CD4-positive, alpha-beta memory T cell (primary cell): Measurements from ENCODE around the gene TMEFF2. TPM values are rescaled to one million over a fixed set of nuclear protein-coding genes. Genes with fewer than 3 reads are reported as not detected.

Experiments
- CTCF ChIA-PET: fragments of 350-600 bp; sonication (Branson Sonifier 250); formaldehyde crosslinking; loops from one replicate; lab custom pipeline; 2021; ENCODE audit warnings: inconsistent platforms; ENCODE audit not compliant: partially characterized antibody; lab: Charles Lee
- POLR2A ChIA-PET: fragments of 350-600 bp; sonication (Branson Sonifier 250); formaldehyde crosslinking; loops from one replicate; lab custom pipeline; 2021; ENCODE audit not compliant: partially characterized antibody; lab: Charles Lee
- DNase-seq, 5 donors: peaks; one replicate each; pipeline versions ENCODE4 v3.0.0 to v3.0.0-alpha.2; 2020 to 2022; ENCODE audit warnings: mixed read lengths in 1 of 5
- H3K27ac ChIP-seq: one replicate; pipeline ENCODE4 v1.7.0; 2013; ENCODE audit warnings: low read depth, low read length
- H3K27me3 ChIP-seq: 2 replicates; pipeline ENCODE4 v1.7.0; 2013; ENCODE audit warnings: mild to moderate bottlenecking, low read length, moderate library complexity; ENCODE audit not compliant: insufficient read depth
- H3K36me3 ChIP-seq: 2 replicates; pipeline ENCODE4 v1.7.0; 2013; ENCODE audit warnings: mild to moderate bottlenecking, low read length, moderate library complexity; ENCODE audit not compliant: insufficient read depth
- H3K4me1 ChIP-seq: 2 replicates; pipeline ENCODE4 v1.7.0; 2013; ENCODE audit warnings: mild to moderate bottlenecking, low read length, moderate library complexity; ENCODE audit not compliant: insufficient read depth
- H3K4me3 ChIP-seq, 2 donors: one replicate each; pipeline ENCODE4 v1.7.0; 2013; ENCODE audit warnings: low read length in 2 of 2, mild to moderate bottlenecking in 1 of 2
- H3K9me3 ChIP-seq, 2 donors: one replicate each; pipeline ENCODE4 v1.7.0; 2013; ENCODE audit warnings: low read length in 2 of 2, control low read depth in 1 of 2; ENCODE audit not compliant: control insufficient read depth in 1 of 2
- H3K27ac Mint-ChIP-seq, 7 donors: one replicate each; pipeline ENCODE4 v1.8.0; 2020 to 2021; ENCODE audit warnings: mixed read lengths in 7 of 7, mild to moderate bottlenecking in 6 of 7, inconsistent platforms in 3 of 7, moderate library complexity in 3 of 7
- H3K27me3 Mint-ChIP-seq, 2 donors: one replicate each; pipeline ENCODE4 v1.8.0; 2020 to 2021; ENCODE audit warnings: mixed read lengths in 2 of 2
- H3K36me3 Mint-ChIP-seq, 2 donors: one replicate each; pipeline ENCODE4 v1.8.0; 2020 to 2021; ENCODE audit warnings: mixed read lengths in 2 of 2, inconsistent platforms in 1 of 2, mild to moderate bottlenecking in 1 of 2
- H3K4me1 Mint-ChIP-seq, 4 donors: one replicate each; pipeline ENCODE4 v1.8.0; 2020 to 2021; ENCODE audit warnings: mixed read lengths in 4 of 4, mild to moderate bottlenecking in 1 of 4
- H3K4me3 Mint-ChIP-seq, 8 donors: one replicate each; pipeline ENCODE4 v1.8.0; 2020 to 2021; ENCODE audit warnings: mixed read lengths in 8 of 8, mild to moderate bottlenecking in 7 of 8, moderate library complexity in 6 of 8, inconsistent platforms in 3 of 8
- H3K9me3 Mint-ChIP-seq, 8 donors: one replicate each; pipeline ENCODE4 v1.8.0; 2020 to 2021; ENCODE audit warnings: mixed read lengths in 8 of 8, mild to moderate bottlenecking in 5 of 8, inconsistent platforms in 3 of 8, moderate library complexity in 1 of 8
- intact Hi-C: fragments of 100-400 bp; cut with micrococcal nuclease; formaldehyde crosslinking; loops from one replicate; pipeline ENCODE4 v1.15.1; 2023
- polyA plus RNA-seq, 2 donors: library from polyadenylated mRNA; unstranded; fragments of 300-500 nt; fragmentation: Illumina TruSeq; gene quantifications; one replicate each; pipeline ENCODE4 v1.2.3, GENCODE V29; 2021
- total RNA-seq, 2 experiments: library from RNA; stranded (reverse); gene quantifications; one replicate each; pipeline ENCODE4 v1.2.3, GENCODE V29; 2021

Gene TMEFF2
- total and polyA plus RNA-seq, 4 experiments from 2014 or later = not detected

DNA sequence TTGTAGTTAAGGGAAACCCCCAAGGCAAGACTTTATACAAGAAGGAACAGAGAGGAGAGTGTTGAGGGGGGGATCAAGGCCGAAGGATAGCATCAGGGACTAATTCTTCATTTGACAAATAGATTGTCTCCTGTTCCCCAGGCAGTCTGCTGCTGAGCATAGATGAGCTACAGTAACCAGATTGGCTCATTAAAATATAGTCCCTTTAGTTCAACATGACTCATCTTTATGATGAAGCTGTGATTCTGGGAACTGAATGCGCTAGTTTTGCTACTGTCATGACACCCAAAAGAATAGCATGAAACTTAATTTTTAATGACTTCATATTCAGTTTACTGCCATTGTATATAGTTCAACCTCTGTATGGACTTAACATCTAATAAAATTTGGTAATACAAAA is 35.5 kb downstream of the TMEFF2 start:
- H3K27me3 ChIP-seq = no peaks in the 10 kb centered on the region
- no peak overlapping the region for H3K27ac ChIP-seq
- H3K36me3 ChIP-seq = no peaks in the 10 kb centered on the region
- no peak overlapping the region for H3K4me3 ChIP-seq
- no peak for DNase-seq
- Mint-ChIP-seq H3K9me3 (no peaks in the 10 kb centered on the region), H3K27ac (no peak overlapping the region), H3K4me3 (no peak overlapping the region), H3K4me1 (peaks cover 8 to 11% (median 10%) of the 10 kb centered on the region in 4 donors), H3K36me3 (no peaks in the 10 kb centered on the region), H3K27me3 (peaks cover 4 to 7% of the 10 kb centered on the region in 2 donors)
- H3K9me3 ChIP-seq = no peaks in the 10 kb centered on the region
- POLR2A ChIA-PET = no interaction called here
- H3K4me1 ChIP-seq = peaks cover 9% of the 10 kb centered on the region
- intact Hi-C loops = no loop called here
- CTCF ChIA-PET = interaction anchor here (1.0 to 2.6 kb wide), 4 partner anchors 11 to 604 kb away, joined by 3 to 13 read pairs (median 7); no protein-coding TSS in a partner anchor

DNA sequence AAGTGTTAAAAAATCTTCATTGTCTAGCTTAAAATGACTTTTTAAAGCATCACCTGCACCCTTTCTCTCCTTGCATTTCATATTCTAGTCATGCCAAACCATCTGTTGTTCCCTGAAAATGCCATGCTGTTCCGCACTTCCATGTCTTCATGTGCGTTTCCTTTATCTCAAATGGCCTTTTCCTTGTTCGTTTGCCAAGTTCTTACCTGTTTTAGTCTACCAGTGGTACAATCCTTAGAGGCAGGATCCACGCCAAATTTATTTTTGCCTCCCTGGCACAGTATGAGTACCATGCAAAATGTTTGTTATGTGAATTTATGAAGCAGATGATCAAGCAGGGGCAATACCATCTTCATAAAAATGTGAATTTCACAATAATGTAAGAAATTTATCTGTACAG is 37.0 kb downstream of the TMEFF2 start:
- POLR2A ChIA-PET = no interaction called here
- peaks cover 8 to 11% (median 10%) of the 10 kb centered on the region in 4 donors for H3K4me1 Mint-ChIP-seq
- intact Hi-C loops = no loop called here

GRCh38 chr2:192155511-192156118 is 39.1 kb downstream of the TMEFF2 start:
- Mint-ChIP-seq H3K9me3 (no peaks in the 10 kb centered on the region), H3K4me3 (no peak overlapping the region), H3K4me1 (no peaks in the 10 kb centered on the region), H3K27me3 (peaks cover 3 to 8% of the 10 kb centered on the region in 2 donors), H3K36me3 (no peaks in the 10 kb centered on the region), H3K27ac (no peak overlapping the region)
- Histone ChIP-seq H3K4me3 (no peak overlapping the region), H3K4me1 (no peaks in the 10 kb centered on the region), H3K36me3 (no peaks in the 10 kb centered on the region), H3K27me3 (no peaks in the 10 kb centered on the region), H3K27ac (no peak overlapping the region), H3K9me3 (no peaks in the 10 kb centered on the region)
- ChIA-PET CTCF (interaction anchor here (1.1 kb wide), 2 partner anchors 601 to 603 kb away, joined by 3 to 4 read pairs; no protein-coding TSS in a partner anchor), POLR2A (no interaction called here)
- intact Hi-C loops = no loop called here
- no peak for DNase-seq

More for the DNA sequence above, 37.0 kb downstream of the TMEFF2 start:
- H3K27me3 ChIP-seq = no peaks in the 10 kb centered on the region
- no peak overlapping the region for H3K27ac Mint-ChIP-seq
- CTCF ChIA-PET = interaction anchor here (1.0 kb wide), 3 partner anchors 12 to 619 kb away, joined by 3 to 5 read pairs (median 3); no protein-coding TSS in a partner anchor
- H3K4me1 ChIP-seq = peaks cover 9% of the 10 kb centered on the region
- no peaks in the 10 kb centered on the region for H3K9me3 ChIP-seq
- no peak overlapping the region for H3K27ac ChIP-seq
- no peaks in the 10 kb centered on the region for H3K36me3 Mint-ChIP-seq
- no peaks in the 10 kb centered on the region for H3K9me3 Mint-ChIP-seq
- no peak for DNase-seq
- H3K4me3 Mint-ChIP-seq = no peak overlapping the region
- H3K4me3 ChIP-seq = no peak overlapping the region
- no peaks in the 10 kb centered on the region for H3K36me3 ChIP-seq
- peaks cover 3 to 6% of the 10 kb centered on the region in 2 donors for H3K27me3 Mint-ChIP-seq

GRCh38 chr2:192153561-192153960 is 41.2 kb downstream of the TMEFF2 start:
- Mint-ChIP-seq H3K27me3 (peaks cover 1 to 7% of the 10 kb centered on the region in 2 donors), H3K4me1 (no peaks in the 10 kb centered on the region), H3K9me3 (no peaks in the 10 kb centered on the region), H3K4me3 (no peak overlapping the region), H3K36me3 (no peaks in the 10 kb centered on the region), H3K27ac (no peak overlapping the region)
- CTCF ChIA-PET = interaction anchor here (2.0 kb wide), 1 partner anchor 9 kb away, joined by 11 read pairs; no protein-coding TSS in a partner anchor
- H3K27me3 ChIP-seq = no peaks in the 10 kb centered on the region
- no peaks in the 10 kb centered on the region for H3K9me3 ChIP-seq
- no peaks in the 10 kb centered on the region for H3K36me3 ChIP-seq
- H3K27ac ChIP-seq = no peak overlapping the region
- POLR2A ChIA-PET = no interaction called here
- intact Hi-C loops = no loop called here
- no peak for DNase-seq
- H3K4me1 ChIP-seq = no peaks in the 10 kb centered on the region
- no peak overlapping the region for H3K4me3 ChIP-seq

DNA sequence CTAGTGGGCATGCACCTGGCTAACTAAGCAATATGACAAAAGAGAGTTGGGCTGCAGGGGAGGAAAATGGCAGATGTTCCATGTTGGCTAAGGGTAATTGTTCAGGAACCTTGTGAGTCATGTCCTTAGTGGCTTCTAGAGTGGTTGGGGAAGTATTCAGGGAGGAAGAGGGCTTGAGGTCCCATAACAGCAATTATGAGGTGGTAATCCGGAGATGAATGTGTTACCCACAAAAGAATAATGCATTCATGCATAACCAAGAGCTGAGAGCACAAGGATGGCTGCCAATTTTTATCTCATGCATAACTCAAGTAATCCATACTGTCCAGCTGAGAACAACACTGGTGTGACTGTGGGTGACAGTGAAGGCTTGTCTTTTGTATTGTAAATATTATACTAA is 42.9 kb downstream of the TMEFF2 start:
- H3K4me1 ChIP-seq = no peaks in the 10 kb centered on the region
- no peak overlapping the region for H3K27ac Mint-ChIP-seq
- intact Hi-C loops = no loop called here
- no peak for DNase-seq
- H3K27ac ChIP-seq = no peak overlapping the region
- H3K9me3 ChIP-seq = no peaks in the 10 kb centered on the region
- CTCF ChIA-PET = interaction anchor here (1.0 kb wide), 1 partner anchor 11 kb away, joined by 5 read pairs; no protein-coding TSS in a partner anchor
- no peak overlapping the region for H3K4me3 ChIP-seq
- no peak overlapping the region for H3K4me3 Mint-ChIP-seq
- H3K4me1 Mint-ChIP-seq = no peaks in the 10 kb centered on the region
- H3K27me3 Mint-ChIP-seq = peaks cover 0 to 7% of the 10 kb centered on the region in 2 donors
- no peaks in the 10 kb centered on the region for H3K27me3 ChIP-seq
- H3K36me3 ChIP-seq = no peaks in the 10 kb centered on the region
- no peaks in the 10 kb centered on the region for H3K9me3 Mint-ChIP-seq
- POLR2A ChIA-PET = no interaction called here
- no peaks in the 10 kb centered on the region for H3K36me3 Mint-ChIP-seq

DNA sequence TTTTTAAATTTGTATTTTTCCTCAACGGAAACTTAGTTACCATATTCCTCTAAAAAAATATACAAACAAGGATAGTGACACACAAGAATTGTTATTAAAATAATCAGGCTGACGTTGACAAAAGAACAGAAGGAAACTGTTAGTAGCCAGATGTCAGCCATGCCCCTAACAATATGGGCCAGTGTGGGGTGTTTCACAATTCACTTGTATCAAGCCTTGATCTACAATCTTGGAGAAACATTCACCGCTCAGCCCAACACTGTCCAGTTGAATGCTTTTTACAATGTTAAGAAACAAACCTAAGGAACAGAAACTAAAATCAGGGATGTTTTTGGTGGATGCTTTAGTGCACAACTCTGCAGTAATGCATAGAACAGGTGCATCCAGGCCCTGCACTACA is 44.6 kb downstream of the TMEFF2 start:
- H3K9me3 Mint-ChIP-seq = no peaks in the 10 kb centered on the region
- H3K36me3 ChIP-seq = no peaks in the 10 kb centered on the region

GRCh38 chr2:192148620-192149321 is 46.0 kb downstream of the TMEFF2 start:
- Histone ChIP-seq H3K4me1 (no peaks in the 10 kb centered on the region), H3K4me3 (no peak overlapping the region), H3K9me3 (no peaks in the 10 kb centered on the region), H3K27ac (no peak overlapping the region), H3K27me3 (no peaks in the 10 kb centered on the region), H3K36me3 (no peaks in the 10 kb centered on the region)
- Mint-ChIP-seq H3K27ac (no peak overlapping the region), H3K4me1 (no peaks in the 10 kb centered on the region), H3K27me3 (peaks cover 3 to 4% of the 10 kb centered on the region in 2 donors), H3K9me3 (no peaks in the 10 kb centered on the region), H3K36me3 (no peaks in the 10 kb centered on the region), H3K4me3 (no peak overlapping the region)
- DNase-seq = no peak
- intact Hi-C loops = no loop called here
- CTCF ChIA-PET = interaction anchor here (1.2 to 2.9 kb wide), 2 partner anchors 11 to 14 kb away, joined by 9 to 10 read pairs; no protein-coding TSS in a partner anchor
- POLR2A ChIA-PET = no interaction called here

More for the DNA sequence above, 44.6 kb downstream of the TMEFF2 start:
- intact Hi-C loops = no loop called here
- H3K36me3 Mint-ChIP-seq = no peaks in the 10 kb centered on the region
- H3K27ac Mint-ChIP-seq = no peak overlapping the region
- no peak for DNase-seq
- POLR2A ChIA-PET = no interaction called here
- Histone ChIP-seq H3K27me3 (no peaks in the 10 kb centered on the region), H3K4me1 (no peaks in the 10 kb centered on the region), H3K4me3 (no peak overlapping the region), H3K9me3 (no peaks in the 10 kb centered on the region), H3K27ac (no peak overlapping the region)
- H3K27me3 Mint-ChIP-seq = peaks cover 0 to 5% of the 10 kb centered on the region in 2 donors
- H3K4me3 Mint-ChIP-seq = no peak overlapping the region
- CTCF ChIA-PET = no interaction called here
- no peaks in the 10 kb centered on the region for H3K4me1 Mint-ChIP-seq
